ENCODE data around the gene FUT7. TPM values are rescaled to one million over a fixed set of nuclear protein-coding genes. Genes with fewer than 3 reads are reported as not detected.

Gene FUT7
- total RNA-seq, 4 donors from 2014 or later = 0.22 to 0.39 TPM; not detected in 2

DNA sequence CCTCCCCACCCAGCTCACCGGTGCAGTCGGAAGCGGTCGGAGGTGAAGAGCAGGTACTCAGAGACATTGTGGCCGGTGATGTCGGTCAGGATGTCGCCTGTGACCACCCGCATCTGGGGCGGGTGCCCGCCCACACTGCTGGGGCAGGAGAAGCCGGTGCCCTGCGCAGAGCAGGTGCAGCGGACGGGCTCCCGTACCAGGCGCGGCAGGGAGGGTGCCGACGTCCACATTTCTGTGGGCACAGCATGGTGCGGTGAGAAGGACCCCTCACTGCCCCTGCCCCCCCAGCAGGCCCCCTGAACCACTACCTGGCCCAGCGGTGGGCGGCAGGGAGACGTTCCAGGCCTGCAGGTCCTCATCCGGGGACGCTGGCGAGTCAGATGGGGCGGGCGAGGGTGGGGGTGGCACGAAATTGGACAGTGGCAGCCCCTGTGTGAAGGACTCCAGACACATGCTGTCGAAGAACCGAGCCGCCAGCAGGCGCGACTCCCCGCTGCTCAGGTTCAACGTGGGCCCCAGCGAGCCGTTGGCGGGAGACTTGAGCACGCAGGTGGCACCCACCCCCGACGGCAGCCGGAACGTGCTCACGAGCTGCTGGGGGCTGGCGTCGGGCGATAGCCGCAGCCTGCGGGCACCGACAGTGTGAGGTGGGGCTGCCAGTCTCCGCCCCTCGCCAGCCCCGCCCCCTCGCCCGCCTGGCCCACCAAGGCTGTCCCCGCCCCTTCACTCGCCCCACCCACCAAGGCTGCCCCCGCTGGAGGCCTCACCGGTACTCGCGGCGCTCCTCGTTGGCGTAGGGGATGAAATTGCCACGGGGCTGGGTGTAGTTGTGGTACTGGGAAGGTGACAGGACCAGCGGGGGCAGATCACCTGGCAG, 19.0 kb downstream of the FUT7 start:
- TF ChIP-seq, protein P1, sequence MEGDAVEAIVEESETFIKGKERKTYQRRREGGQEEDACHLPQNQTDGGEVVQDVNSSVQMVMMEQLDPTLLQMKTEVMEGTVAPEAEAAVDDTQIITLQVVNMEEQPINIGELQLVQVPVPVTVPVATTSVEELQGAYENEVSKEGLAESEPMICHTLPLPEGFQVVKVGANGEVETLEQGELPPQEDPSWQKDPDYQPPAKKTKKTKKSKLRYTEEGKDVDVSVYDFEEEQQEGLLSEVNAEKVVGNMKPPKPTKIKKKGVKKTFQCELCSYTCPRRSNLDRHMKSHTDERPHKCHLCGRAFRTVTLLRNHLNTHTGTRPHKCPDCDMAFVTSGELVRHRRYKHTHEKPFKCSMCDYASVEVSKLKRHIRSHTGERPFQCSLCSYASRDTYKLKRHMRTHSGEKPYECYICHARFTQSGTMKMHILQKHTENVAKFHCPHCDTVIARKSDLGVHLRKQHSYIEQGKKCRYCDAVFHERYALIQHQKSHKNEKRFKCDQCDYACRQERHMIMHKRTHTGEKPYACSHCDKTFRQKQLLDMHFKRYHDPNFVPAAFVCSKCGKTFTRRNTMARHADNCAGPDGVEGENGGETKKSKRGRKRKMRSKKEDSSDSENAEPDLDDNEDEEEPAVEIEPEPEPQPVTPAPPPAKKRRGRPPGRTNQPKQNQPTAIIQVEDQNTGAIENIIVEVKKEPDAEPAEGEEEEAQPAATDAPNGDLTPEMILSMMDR (IDR thresholded peaks at IDR 0.05) = no peak
- TF ChIP-seq POLR2A (IDR thresholded peaks at IDR 0.05) = no peak
- no peak for DNase-seq (ENCODE audit: low spot score in 2 of 2)
- no peak overlapping the region for H3K4me3 ChIP-seq (ENCODE audit: low read depth, poor library complexity, severe bottlenecking)
- intact Hi-C loops (cut with DNase I; ENCODE audit: low total_unique reads) = no loop called here
- WGBS, 2 donors = 92 to 93% methylated on average over 34 to 38 of the region's 67 CpGs

DNA sequence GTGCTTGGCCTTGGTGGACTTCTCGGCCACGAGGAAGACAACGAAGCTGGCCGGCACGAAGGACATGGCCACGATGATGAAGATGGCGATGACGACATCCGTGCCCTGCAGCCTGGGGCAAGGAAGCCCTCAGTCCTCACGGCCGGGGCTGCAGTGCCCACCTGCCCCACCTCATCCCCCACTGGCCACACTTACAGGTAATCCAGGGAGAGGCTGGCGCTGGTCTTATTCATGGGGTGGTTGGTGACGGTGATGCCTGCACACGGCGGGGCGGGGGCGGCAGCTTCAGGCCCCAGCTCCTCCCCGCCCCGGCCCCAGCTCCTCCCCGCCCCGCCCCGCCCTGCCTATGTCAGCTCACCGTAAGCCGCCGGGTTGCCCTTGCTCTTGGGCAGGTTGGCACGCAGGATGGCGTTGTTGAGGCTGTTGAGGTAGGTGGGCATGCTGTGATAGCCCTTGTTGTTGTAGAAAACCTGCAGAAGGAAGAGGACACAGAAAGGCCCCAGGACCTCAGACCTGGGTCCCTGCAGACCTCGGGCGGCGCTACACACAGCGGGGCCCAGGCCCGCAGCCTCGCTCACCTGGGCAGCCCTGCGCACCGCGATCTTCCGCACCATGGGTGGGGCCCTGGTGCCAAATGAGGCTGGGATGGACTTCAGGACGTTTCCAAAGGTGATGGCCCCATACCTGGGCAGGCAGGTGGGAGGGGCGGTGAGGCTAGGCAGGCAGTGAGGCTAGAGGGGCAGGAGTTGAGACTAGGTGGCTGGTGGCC, 19.8 kb downstream of the FUT7 start:
- no peak overlapping the region for H3K4me3 ChIP-seq (ENCODE audit: low read depth, poor library complexity, severe bottlenecking)
- no peak for TF ChIP-seq POLR2A (IDR thresholded peaks at IDR 0.05)
- TF ChIP-seq, protein P1 (IDR thresholded peaks at IDR 0.05) = no peak
- 91 to 92% methylated on average over 15 to 39 of the region's 39 CpGs for WGBS, 2 donors
- DNase-seq (ENCODE audit: low spot score in 2 of 2) = no peak
- intact Hi-C loops (cut with DNase I; ENCODE audit: low total_unique reads) = no loop called here

DNA sequence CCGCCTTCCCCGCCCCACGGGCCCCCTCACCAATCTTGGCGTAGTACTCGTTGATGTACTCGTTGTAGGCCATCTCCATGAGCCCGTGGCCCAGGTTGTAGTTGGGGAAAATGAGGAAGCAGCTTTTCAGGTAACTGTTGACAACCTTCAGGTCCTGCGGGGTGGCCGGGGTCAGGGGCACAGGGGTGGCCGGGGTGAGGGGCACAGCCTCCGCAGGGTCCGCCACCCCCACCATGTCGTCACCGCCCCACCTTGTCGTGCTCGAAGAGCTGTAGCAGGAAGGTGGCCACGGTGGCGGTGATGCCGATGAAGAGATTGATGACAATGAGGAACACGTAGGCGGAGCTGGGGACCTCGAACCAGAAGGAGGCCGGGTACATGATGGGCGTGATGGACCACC, 20.7 kb downstream of the FUT7 start:
- no peak overlapping the region for H3K4me3 ChIP-seq (ENCODE audit: low read depth, poor library complexity, severe bottlenecking)
- 97 to 98% methylated on average over 24 of the region's 24 CpGs for WGBS, 2 donors
- intact Hi-C loops (cut with DNase I; ENCODE audit: low total_unique reads) = no loop called here
- no peak for TF ChIP-seq POLR2A (IDR thresholded peaks at IDR 0.05)
- DNase-seq (ENCODE audit: low spot score in 2 of 2) = no peak

DNA sequence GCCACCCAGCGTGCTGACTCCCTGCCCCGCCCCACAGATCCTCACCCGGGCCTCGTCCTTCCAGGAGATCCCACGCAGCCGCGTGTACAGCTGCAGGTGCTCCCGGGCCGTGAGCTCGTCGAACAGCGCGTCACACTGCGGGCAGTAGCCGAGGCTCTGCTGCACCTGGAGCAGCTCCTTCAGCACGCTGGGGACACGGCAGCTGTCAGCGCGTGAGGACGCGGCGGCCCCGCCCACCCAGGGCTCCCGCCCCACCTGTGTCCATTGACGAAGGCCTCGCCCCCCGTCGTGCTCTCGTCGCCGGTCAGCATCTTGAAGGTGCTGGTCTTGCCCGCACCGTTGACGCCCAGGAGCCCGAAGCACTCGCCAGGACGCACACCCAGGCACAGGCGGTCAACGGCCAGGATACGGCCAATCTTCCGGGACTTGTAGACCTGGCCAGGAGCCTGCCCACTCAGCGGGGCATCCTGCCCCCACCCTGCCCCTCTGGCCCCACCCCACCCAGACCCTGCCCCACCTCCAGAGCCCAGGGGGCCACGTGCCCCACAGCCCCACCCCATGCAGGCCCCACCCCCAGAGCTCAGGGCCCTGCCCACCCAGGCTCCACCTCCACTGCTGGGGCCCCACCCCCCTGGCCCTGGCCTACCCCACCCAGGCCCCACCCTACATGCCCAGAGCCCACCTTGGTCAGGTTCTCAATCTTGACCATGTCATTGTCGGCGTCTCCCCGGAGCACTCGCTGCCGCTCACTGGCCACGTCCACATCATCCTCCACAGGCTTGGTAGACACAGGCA, 21.8 kb downstream of the FUT7 start:
- TF ChIP-seq POLR2A (IDR thresholded peaks at IDR 0.05) = no peak
- TF ChIP-seq, protein P1 (IDR thresholded peaks at IDR 0.05) = no peak
- intact Hi-C loops (cut with DNase I; ENCODE audit: low total_unique reads) = no loop called here
- 95% methylated on average over 24 to 48 of the region's 49 CpGs for WGBS, 2 donors
- no peak for DNase-seq (ENCODE audit: low spot score in 2 of 2)
- no peak overlapping the region for H3K4me3 ChIP-seq (ENCODE audit: low read depth, poor library complexity, severe bottlenecking)

DNA sequence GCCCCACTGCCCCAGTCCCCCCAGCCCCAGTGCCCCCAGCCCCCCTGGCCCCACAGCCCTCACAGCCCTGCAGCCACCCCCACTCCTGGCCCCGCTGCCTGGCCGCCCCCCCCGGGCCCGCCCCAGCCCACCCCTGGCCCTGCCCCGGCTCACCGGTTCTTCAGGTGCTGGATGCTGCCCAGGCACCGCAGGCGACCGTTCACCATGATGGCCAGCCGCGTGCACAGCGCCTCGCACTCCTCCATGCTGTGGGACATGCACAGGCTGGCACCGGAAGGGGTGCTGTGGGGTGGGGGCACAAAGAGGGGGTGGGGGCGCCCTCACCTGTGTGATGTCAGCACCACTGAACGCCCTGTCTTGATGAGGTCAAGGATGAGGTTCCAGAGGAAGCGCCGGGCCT, 22.7 kb downstream of the FUT7 start:
- WGBS, 2 donors = 93 to 94% methylated on average over 3 to 15 of the region's 18 CpGs
- TF ChIP-seq, protein P1 (IDR thresholded peaks at IDR 0.05) = no peak
- TF ChIP-seq POLR2A (IDR thresholded peaks at IDR 0.05) = no peak
- no peak overlapping the region for H3K4me3 ChIP-seq (ENCODE audit: low read depth, poor library complexity, severe bottlenecking)
- intact Hi-C loops (cut with DNase I; ENCODE audit: low total_unique reads) = no loop called here
- no peak for DNase-seq (ENCODE audit: low spot score in 2 of 2)

All from lower leg skin (tissue), 4 donors.